ENCODE measurements around the gene CPSF4.

Gene CPSF4

GRCh38 chr7:99448855-99449254, 10.1 kb downstream of the CPSF4 start:
- DNase-seq (ENCODE audit: low read depth in 3 of 3) = no peak

GRCh38 chr7:99449326-99449725, 10.6 kb downstream of the CPSF4 start:
- no peak for DNase-seq (ENCODE audit: low read depth in 3 of 3)

DNA sequence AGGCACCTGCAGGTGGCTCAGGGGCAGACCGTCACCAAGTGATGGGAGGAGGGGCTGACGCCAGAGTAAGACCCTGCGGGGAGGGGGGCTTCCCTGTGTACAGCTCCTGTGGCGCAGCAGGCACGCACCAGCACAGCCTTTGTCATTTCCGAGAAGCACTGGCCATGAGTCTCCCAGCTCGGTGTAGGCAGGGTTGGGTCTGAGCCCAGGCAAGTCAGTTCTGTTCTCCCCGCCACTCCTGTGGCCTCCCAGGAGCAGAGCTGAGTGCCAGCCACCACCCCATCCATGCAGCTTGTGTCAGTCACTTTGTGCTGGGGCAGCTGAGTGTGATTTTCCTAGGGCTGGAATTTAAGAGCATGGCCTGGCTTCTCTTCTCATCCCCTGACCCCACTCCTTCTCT, 13.2 kb downstream of the CPSF4 start:
- no peak for DNase-seq (ENCODE audit: low read depth in 3 of 3)

GRCh38 chr7:99452541-99452940, 13.8 kb downstream of the CPSF4 start:
- no peak for DNase-seq (ENCODE audit: low read depth in 3 of 3)

GRCh38 chr7:99453105-99453504, 14.4 kb downstream of the CPSF4 start:
- DNase-seq (ENCODE audit: low read depth in 3 of 3) = no peak

DNA sequence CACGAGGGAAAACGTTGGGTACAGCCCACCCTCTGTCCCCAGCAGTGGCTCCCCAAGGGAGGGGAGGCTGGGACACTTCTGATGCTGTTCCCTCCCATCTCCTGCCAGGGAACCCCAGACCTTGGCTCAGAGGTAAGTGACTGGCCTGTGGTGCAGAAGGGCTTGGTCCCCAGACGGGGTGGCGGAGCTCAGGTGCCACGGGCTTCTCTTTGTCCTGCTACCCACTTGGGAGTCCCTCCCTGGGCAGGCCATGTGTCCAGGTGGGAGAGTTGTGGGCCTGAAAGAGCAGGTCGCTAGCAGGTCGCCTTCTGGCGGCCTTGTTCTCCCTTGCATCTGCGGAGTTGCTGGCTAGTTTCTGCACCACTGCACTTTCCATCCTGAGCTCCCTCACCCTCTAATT, 17.1 kb downstream of the CPSF4 start:
- no peak for DNase-seq (ENCODE audit: low read depth in 3 of 3)

DNA sequence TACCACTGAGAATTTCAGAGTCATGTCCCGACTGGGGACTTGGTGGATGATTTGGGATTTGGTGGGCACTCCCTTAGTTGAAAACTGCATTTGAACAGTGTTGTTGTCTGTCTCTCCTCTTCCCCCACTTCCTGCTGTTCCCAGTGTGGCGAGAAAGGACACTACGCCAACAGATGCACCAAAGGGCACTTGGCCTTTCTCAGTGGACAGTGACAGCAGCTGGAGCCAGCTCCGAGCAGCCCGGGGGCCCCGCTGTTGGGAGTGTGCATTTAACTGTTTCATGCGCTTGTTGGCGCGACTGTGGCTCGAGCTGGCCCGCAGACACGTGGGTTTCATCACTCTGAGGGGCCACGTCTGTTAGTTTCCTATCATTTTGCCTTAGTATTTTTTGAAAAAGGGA, 17.5 kb downstream of the CPSF4 start:
- DNase-seq (ENCODE audit: low read depth in 3 of 3) = no peak

DNA sequence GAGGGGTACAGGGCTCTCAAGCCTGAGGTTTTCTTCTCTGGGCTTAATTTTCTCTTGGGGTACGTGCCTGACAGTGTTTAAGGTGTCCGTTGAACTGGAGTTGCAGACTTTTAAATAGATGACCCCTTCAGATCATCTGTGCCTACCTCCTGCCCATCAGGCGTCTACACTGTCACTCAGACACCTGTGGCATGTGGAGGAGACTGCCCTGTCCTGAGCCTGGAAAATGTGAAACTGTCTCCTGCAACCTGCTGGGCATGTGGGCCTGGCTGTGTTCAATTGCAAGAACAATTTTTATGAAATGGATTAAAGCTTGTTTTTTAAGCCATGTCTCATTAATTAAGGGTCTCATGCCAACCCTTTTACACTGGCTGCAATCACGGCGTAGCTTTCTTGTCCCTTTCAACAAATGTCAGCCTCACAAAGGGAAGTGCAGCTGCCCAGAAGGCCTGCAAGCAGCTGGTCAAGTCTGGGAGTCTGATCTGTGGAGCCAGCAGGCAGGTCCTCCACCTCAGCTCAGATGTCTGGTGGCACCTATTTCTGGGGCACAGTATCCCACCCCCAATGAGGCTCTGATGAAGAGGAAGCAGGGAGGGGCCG, 18.4 kb downstream of the CPSF4 start:
- no peak for DNase-seq (ENCODE audit: low read depth in 3 of 3)

- no peak for DNase-seq (ENCODE audit: low read depth in 3 of 3)
Measured at GRCh38 chr7:99457650-99458493, 19.1 kb downstream of the CPSF4 start.

GRCh38 chr7:99459087-99459486, 20.3 kb downstream of the CPSF4 start:
- no peak for DNase-seq (ENCODE audit: low read depth in 3 of 3)

DNA sequence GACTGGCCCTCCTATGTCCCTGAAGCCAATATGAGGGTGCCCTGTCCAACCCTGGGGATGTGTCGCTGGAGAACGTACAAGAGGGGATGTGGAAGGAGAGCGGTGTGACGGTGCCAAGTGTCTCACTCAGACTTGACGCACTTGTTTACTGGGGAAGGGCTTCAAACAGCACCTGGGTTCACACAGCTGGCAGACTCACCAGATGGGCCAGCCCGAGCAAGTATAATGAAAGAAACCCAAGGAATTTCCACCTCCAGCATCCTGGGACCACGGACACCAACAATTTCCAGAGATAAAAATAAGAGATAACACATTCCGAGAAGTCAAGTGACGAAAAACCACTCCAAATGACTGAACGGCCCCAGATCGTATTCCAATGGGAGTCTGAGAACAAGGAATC, 21.9 kb downstream of the CPSF4 start:
- DNase-seq (ENCODE audit: low read depth in 3 of 3) = no peak

GRCh38 chr7:99461221-99461620, 22.5 kb downstream of the CPSF4 start:
- no peak for DNase-seq (ENCODE audit: low read depth in 3 of 3)

GRCh38 chr7:99465421-99465768, 26.7 kb downstream of the CPSF4 start:
- DNase-seq (ENCODE audit: low read depth in 3 of 3) = no peak

DNA sequence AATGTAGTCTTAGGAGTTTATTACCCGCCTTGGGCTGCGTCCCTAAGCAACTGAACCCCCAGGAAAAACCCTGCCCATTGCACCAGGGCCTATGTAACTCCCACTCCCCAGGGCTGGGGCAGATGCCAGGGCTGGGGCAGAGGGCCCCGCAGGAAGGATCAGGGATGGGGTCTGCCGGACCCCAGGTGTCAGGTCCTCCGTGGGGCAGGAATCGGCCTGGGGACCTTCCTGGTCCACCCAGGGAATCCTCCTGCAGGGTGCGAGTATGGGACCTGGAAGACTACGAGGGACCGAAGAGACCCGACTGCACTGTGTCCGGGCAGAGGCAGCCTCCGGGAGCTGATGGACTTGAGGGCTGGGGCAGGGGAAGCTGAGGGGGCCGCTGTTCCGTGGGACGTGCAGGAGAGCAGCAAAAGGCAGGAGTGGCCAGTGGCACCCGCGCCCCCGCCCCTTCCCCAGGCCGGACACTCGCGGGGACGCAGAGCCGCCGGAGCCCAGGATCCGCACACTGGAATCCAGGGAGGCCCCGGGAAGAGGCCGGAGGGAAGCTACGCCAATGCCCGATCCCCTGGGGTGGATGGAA, 29.7 kb downstream of the CPSF4 start:
- no peak for DNase-seq (ENCODE audit: low read depth in 3 of 3)

DNA sequence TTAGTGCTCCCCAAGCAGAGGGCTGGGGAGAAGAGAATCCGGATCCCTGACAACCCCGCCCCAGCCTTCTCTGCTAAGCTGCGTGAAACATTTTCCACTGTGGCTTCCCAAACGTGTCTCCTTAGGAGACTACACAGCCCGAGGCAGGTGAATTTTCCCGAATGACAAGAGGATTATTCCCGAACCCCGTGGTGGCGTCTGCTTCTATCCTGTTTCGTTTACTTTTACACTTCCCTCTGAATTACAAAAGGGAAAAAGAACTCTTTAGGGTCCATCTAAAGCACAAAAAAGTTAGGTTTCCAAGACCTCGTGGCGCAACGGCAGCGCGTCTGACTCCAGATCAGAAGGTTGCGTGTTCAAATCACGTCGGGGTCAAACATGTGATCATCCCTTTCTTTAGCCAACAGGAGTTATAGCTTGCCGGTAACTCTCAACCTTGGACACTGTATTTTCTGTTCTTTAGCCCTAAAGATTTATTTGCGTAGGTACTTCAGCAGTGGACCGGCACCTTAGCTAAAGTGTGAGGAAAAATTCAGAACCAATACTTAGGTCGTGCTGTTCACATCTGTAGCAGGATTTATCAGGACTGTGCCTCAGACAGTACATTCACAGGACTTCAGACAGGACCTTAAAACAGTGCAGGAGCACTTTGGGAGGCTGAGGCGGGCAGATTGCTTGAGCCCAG, 30.8 kb downstream of the CPSF4 start:
- DNase-seq (ENCODE audit: low read depth in 3 of 3) = no peak

DNA sequence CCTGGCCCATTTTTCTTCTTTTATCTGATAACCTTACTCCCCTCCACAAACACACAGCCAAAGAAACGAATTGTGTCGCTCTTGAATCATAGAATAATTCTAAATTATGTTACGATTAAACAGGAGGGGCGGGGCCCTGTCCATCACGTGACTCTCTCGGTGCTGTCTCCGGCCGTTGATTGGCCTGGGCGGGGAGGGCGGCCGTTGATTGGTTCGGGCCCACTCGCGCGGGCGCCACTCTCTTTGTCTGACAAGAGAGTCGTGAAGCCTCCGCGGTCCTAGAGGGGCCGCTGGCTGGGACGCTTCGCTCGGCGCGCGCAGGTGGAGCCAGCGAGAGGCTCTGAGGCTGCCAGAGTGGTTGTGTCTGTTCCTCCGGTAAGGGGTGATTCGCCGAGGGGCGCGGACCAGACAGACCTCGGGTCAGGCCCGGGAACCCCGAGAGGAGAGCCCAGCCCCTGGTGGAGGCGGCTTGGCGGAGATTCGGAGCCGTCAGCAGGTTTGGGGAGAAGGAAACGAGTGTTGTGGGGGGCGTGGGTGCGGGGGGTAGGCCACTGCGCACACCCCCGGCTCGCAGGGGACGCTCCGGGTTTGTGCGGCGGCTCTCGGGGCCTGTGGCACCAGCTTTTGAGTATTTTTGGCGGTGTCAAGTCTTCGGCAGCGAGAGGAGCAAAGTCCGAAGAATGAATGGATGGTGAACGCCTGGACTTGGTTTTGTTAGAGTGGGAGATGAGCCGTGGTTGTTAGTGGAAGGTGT, 34.0 kb downstream of the CPSF4 start, which contains the start of gene ZNF789:
Gene ZNF789, plus strand, starts transcription at position 330 of the 754 bp plus-strand sequence. CDS start 3,567 bp downstream, outside the sequence.
- DNase-seq (ENCODE audit: low read depth in 3 of 3) = peak; percentile 97 to 98 (median 98)

GRCh38 chr7:99473315-99473596, 34.5 kb downstream of the CPSF4 start:
- DNase-seq (ENCODE audit: low read depth in 3 of 3) = no peak

DNA sequence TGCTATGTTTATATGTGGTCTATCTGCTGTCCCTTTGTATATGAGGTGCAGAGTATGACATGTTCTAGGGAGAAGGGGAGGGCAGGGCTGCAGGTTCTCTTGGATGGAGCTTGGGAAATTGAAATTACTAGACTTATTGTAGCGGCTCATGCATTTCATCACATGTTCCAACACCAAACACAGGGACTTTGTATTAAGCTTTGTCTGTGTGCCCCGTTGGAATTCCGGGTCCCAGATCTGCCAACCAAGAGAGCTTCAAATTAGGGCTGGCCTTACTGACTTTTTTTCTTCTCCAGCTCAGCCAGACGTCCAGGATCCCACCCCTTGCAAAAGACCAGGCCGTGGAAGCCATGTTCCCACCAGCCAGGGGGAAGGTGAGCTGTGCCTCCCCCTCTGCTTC, 37.4 kb downstream of the CPSF4 start:
- no peak for DNase-seq (ENCODE audit: low read depth in 3 of 3)

GRCh38 chr7:99478464-99479440, 40.0 kb downstream of the CPSF4 start:
- no peak for DNase-seq (ENCODE audit: low read depth in 3 of 3)

DNA sequence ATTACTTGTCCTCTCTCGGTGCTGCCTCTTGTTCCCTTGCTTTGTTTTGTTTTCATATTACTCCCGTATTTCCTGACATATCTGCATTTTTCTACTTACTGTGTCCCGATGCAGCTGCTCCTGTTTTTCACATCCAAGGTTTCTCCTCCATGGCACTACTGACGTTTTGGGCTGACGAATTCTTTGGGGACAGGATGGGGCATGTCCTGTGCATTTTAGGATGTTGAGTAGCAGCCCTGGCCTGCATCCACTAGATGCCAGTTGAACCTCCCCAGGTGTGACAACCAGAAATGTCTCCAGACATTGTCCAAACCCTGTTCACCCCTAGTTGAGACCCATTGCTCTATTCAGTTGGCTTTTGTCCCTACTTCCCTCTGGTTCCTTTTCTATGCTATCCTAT, 46.4 kb downstream of the CPSF4 start:
- no peak for DNase-seq (ENCODE audit: low read depth in 3 of 3)

GRCh38 chr7:99489235-99489634, 50.5 kb downstream of the CPSF4 start:
- DNase-seq (ENCODE audit: low read depth in 3 of 3) = no peak
